Fibroblast of the aortic adventitia (primary cell): ENCODE results near the gene OR2W1. TPM values are rescaled to one million over a fixed set of nuclear protein-coding genes. Genes with fewer than 3 reads are reported as not detected.

Experiments
- DNase-seq: peaks from one replicate; pipeline ENCODE4 v3.0.0-alpha.2; 2010; ENCODE audit warnings: low read depth
- H3K4me3 ChIP-seq: 2 replicates; pipeline ENCODE4 v1.5.1; 2011; ENCODE audit warnings: low read depth, mild to moderate bottlenecking, control low read depth, low read length, moderate library complexity
- total RNA-seq: library from RNA; depleted of rRNA; stranded (reverse); fragments of >200 nt; gene quantifications from 2 replicates; pipeline ENCODE4 v1.2.3, GENCODE V29; 2012; ENCODE audit warnings: low replicate concordance
- TF ChIP-seq, protein P1 (sequence below): IDR thresholded peaks from 2 replicates; pipeline ENCODE4 v1.5.1; 2011; ENCODE audit warnings: mild to moderate bottlenecking, low read length, control low read depth, inconsistent platforms; ENCODE audit not compliant: insufficient read depth

Gene OR2W1
- total RNA-seq, 1 donor, result not detected

DNA sequence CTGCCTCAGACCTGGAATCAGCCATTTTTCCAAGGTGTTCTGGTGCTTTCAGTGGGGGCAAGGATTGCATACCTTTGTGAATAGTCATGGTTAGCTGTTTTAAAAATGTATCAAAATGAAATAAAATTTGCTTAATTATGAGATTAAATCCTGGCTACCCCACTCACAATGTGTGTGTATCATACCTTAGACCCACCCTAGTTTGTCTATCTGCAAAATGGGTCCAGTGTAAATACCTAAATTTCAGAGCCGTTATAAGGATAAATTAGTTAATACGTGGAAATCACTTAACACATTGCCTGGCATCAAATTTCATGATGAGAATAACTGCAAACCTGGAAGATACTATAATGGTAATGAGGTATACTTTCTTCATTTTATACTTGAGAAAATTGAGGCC, 36.9 kb downstream of the OR2W1 start:
- no peak for DNase-seq
- TF ChIP-seq, protein P1, sequence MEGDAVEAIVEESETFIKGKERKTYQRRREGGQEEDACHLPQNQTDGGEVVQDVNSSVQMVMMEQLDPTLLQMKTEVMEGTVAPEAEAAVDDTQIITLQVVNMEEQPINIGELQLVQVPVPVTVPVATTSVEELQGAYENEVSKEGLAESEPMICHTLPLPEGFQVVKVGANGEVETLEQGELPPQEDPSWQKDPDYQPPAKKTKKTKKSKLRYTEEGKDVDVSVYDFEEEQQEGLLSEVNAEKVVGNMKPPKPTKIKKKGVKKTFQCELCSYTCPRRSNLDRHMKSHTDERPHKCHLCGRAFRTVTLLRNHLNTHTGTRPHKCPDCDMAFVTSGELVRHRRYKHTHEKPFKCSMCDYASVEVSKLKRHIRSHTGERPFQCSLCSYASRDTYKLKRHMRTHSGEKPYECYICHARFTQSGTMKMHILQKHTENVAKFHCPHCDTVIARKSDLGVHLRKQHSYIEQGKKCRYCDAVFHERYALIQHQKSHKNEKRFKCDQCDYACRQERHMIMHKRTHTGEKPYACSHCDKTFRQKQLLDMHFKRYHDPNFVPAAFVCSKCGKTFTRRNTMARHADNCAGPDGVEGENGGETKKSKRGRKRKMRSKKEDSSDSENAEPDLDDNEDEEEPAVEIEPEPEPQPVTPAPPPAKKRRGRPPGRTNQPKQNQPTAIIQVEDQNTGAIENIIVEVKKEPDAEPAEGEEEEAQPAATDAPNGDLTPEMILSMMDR, result no peak
- no peak overlapping the region for H3K4me3 ChIP-seq

DNA sequence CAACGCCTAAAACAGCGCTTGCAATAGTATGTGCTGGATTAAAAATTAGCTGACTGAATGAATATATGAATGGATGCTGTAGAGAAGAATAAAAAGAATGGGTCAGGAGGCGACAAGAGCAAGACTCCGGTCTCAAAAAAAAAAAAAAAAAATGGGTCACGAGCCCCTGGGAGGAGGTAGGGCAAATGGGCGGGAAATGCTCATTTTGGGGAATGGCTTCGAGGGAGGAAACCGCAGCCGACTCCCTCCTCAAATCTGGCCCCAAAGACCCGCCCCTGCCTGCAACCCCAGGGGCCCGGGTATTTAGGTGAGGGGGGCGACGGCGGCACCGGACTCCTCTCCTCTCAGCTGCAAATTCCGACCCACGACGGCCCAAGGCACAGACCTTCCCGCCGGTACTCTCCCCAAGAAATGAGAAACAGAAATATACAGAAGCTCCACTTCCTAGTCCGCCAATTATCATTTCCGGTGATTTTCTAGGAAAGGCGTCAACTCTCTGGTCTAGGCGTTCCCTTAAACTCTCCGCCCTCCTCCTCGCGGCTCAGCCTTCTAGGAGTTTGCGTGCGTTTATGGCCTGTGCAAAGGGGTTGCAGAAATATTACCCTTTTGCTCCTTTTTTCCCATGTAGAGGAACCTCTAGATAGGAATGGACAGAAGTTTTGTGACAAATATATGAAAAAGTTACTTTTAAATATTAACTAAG, 39.6 kb downstream of the OR2W1 start, which contains the start of gene ZNF311:
ZNF311 (minus strand) TSS at position 133 of the 703 bp plus-strand sequence. CDS start 1,361 bp downstream, outside the sequence.
- TF ChIP-seq, protein P1, result no peak
- peak within 1 kb of the TSS; percentile 58 for H3K4me3 ChIP-seq
- peak; percentile 64 for DNase-seq

DNA sequence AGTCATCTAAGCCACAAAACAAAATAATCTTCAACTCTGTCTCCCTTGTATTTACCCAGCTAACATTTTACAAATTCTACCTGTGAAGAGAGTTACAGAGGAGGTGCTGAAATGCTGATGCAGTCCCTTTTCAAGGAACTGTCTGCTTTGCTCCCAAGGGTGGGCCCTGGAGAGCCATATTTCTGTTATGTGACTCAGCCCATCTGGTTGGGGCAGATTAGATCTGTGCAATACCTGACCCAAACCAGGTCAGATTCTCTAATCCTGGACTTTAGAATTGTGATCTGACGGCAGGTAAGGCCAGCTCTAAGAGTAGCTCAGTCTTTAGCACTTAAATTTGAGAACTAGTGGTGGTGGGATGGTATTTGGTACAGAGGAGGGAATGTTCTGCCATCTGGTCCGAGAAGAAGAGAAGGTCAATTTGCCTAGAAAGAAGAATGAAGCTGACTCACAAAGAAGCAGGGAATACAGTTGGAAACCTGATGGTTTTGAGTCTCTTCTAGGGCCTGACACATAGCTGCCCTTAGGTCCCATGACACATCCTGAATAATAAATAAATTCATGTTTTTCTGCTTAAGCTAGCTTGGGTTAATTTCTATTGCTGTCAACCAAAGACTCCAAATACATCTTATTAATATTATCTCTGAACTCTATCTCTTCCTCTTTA, 48.0 kb downstream of the OR2W1 start:
- no peak for DNase-seq
- H3K4me3 ChIP-seq, result no peak overlapping the region
- TF ChIP-seq, protein P1, result no peak

DNA sequence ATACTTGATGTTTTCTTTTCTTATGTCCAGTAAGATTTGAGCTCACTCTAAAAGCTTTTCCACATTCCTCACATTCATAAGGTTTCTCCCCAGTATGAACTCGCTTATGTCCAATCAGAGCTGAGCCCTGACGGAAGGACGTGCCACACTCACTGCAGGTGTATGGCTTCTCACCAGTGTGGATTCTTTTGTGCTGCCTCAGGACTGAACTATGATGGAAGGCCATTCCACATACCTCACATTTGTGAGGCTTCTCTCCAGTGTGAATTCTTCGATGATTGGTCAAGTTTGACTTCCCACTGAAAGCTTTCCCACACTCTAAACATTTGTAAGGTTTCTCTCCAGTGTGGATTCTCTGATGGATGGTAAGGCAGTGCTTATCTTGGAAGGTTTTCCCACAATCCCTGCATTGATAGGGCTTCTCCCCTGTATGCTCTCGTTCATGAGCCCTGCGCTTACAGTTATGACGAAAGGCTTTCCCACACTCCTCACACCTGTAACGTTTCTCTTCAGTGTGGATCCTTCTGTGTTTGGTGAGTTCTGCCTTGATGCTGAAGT, 49.8 kb downstream of the OR2W1 start:
- TF ChIP-seq, protein P1, result no peak
- no peak overlapping the region for H3K4me3 ChIP-seq
- DNase-seq, result no peak

Other genes starting within 250 kb of the OR2W1 start
- 32.7 and 49.7 TPM in 2 replicates for gene TRIM27, start 121.2 kb downstream of the OR2W1 start, total RNA-seq
- gene ZNF311, start 39.9 kb downstream of the OR2W1 start, total RNA-seq, result 1.3 and 2.5 TPM in 2 replicates
- gene OR2B3, start 42.1 kb upstream of the OR2W1 start, total RNA-seq, result not detected in 2 replicates
- not detected in 2 replicates for gene OR2J1, start 54.3 kb upstream of the OR2W1 start, total RNA-seq
- not detected in 2 replicates for gene OR2J3, start 62.9 kb upstream of the OR2W1 start, total RNA-seq
- not detected in 2 replicates for gene OR2J2, start 125.7 kb upstream of the OR2W1 start, total RNA-seq